Mesendoderm (in vitro differentiated cells): Measurements from ENCODE around the gene OCA2.

ENCODE experiments used
- DNase-seq: peaks from one replicate; pipeline ENCODE4 v3.0.0; 2013
- H2AK5ac ChIP-seq: 2 replicates; pipeline ENCODE4 v1.6.1; 2013; ENCODE audit warnings: low read length, inconsistent platforms
- H2BK120ac ChIP-seq: 2 replicates; pipeline ENCODE4 v1.6.1; 2013; ENCODE audit warnings: low read depth, mild to moderate bottlenecking, low read length, moderate library complexity, mixed read lengths
- H2BK15ac ChIP-seq: replicated peaks from 2 replicates; pipeline ENCODE4 v1.6.1; 2013; ENCODE audit warnings: low read depth, mild to moderate bottlenecking, moderate library complexity
- H2BK5ac ChIP-seq: 2 replicates; pipeline ENCODE4 v1.6.1; 2013; ENCODE audit warnings: low read length, inconsistent platforms
- H3K18ac ChIP-seq: 2 replicates; pipeline ENCODE4 v1.6.1; 2013; ENCODE audit warnings: mild to moderate bottlenecking, low read length, mixed read lengths
- H3K23ac ChIP-seq: one replicate; pipeline ENCODE4 v1.6.1; 2013; ENCODE audit warnings: low read length
- H3K27ac ChIP-seq: 2 replicates; pipeline ENCODE4 v1.5.1; 2013; ENCODE audit warnings: low read depth, mild to moderate bottlenecking, inconsistent platforms, low read length, moderate library complexity
- H3K27me3 ChIP-seq: 2 replicates; pipeline ENCODE4 v1.6.1; 2013; ENCODE audit warnings: low read length, control low read depth, mild to moderate bottlenecking, inconsistent platforms; ENCODE audit not compliant: insufficient read depth, poor library complexity
- H3K36me3 ChIP-seq: 2 replicates; pipeline ENCODE4 v1.6.1; 2013; ENCODE audit warnings: low read length, inconsistent platforms; ENCODE audit not compliant: control insufficient read depth, insufficient read depth
- H3K4ac ChIP-seq: one replicate; pipeline ENCODE4 v1.6.1; 2013; ENCODE audit warnings: low read depth, mild to moderate bottlenecking, low read length, moderate library complexity
- H3K4me1 ChIP-seq: 2 replicates; pipeline ENCODE4 v1.6.1; 2013; ENCODE audit warnings: low read depth, low read length, inconsistent platforms; ENCODE audit not compliant: control insufficient read depth
- H3K4me2 ChIP-seq: 2 replicates; pipeline ENCODE4 v1.6.1; 2013; ENCODE audit warnings: low read length
- H3K4me3 ChIP-seq: 2 replicates; pipeline ENCODE4 v1.5.1; 2013; ENCODE audit warnings: mild to moderate bottlenecking, low read length
- H3K56ac ChIP-seq: one replicate; pipeline ENCODE4 v1.6.1; 2013; ENCODE audit warnings: low read length
- H3K79me1 ChIP-seq: 2 replicates; pipeline ENCODE4 v1.6.1; 2013; ENCODE audit warnings: low read length, inconsistent platforms
- H3K79me2 ChIP-seq: 2 replicates; pipeline ENCODE4 v1.6.1; 2013; ENCODE audit warnings: mild to moderate bottlenecking, low read length; ENCODE audit not compliant: control insufficient read depth, insufficient read depth
- H3K9ac ChIP-seq: 2 replicates; pipeline ENCODE4 v1.6.1; 2013; ENCODE audit warnings: low read length, inconsistent platforms
- H4K5ac ChIP-seq: one replicate; pipeline ENCODE4 v1.6.1; 2013; ENCODE audit warnings: low read length
- H4K8ac ChIP-seq: one replicate; pipeline ENCODE4 v1.6.1; 2013; ENCODE audit warnings: low read depth, mild to moderate bottlenecking, control low read depth, low read length, moderate library complexity
- WGBS: extraction: QIAGEN DNeasy Blood & Tissue Kit; methylation state at CpG from one replicate; pipeline ENCODE4 v1.1.7; 2013; ENCODE audit warnings: low lambda C conversion rate, missing lambda C conversion rate; ENCODE audit not compliant: insufficient coverage; ENCODE audit errors: extremely low coverage; 5-methylcytosine and 5-hydroxymethylcytosine counted together

OCA2 gene

DNA sequence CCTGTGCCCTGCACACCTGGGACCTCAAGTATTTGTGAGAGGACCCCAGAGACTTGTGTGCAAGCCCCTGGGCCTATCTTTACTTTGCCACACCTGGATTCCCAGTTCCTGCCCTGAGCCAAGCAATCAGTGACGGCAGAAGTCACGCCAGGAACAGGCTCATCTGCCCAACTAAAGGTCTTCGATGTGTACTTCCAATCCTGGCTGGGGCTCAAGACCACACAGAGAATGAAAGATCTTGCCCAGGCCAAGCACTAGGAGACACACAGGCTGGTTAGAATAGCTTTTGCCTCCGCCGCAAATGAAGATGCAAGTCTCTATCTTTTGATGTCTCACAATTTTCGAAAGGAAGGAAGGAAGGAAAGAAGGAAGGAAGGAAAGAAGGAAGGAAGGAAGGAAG, 228.8 kb downstream of the OCA2 start:
- no peak overlapping the region for H3K27ac ChIP-seq
- H3K4me2 ChIP-seq: no peak overlapping the region
- no peak overlapping the region for H3K4ac ChIP-seq
- no peak overlapping the region for H3K23ac ChIP-seq
- no peak overlapping the region for H3K9ac ChIP-seq
- no peaks in the 10 kb centered on the region for H3K4me1 ChIP-seq
- no CpG with 5 or more reads among the region's 6 CpGs for WGBS
- DNase-seq: no peak
- no peak overlapping the region for H3K4me3 ChIP-seq
- H3K18ac ChIP-seq: no peak overlapping the region
- H3K36me3 ChIP-seq: no peaks in the 10 kb centered on the region
- H2BK5ac ChIP-seq: no peak overlapping the region
- H3K56ac ChIP-seq: no peak overlapping the region
- H3K79me2 ChIP-seq: no peaks in the 10 kb centered on the region
- no peaks in the 10 kb centered on the region for H3K27me3 ChIP-seq
- no peak overlapping the region for H2BK15ac ChIP-seq
- H2AK5ac ChIP-seq: no peak overlapping the region
- H3K79me1 ChIP-seq: no peaks in the 10 kb centered on the region
- no peak overlapping the region for H4K5ac ChIP-seq
- no peak overlapping the region for H2BK120ac ChIP-seq
- no peak overlapping the region for H4K8ac ChIP-seq

DNA sequence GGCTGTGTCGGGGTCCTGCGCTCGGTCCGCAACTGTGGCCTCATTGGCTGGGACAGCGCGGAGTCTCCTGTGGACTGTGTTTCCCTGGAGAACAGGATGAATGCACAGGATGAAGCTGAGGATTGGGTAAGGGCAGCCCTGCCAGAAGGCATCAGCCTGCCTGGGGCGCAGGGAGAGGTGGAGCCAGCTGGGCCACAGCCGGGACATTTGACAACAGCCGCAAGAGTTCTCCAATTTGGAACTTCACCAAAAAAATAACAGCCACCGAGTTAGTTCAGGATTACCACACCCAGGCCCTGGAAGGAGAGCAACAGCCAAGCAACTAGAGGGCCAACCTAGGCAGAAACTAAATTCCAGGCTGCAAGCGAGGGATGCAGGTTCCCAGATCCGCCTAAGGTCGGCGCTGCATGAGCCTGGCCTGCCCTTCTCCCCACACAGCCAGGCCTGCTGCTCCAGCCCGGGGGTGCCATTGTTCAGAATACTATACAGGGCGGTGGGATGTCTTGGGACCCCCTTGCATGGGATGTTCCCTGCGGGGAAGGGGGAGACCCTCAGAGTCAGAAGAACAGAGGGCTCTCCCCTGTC, 229.3 kb downstream of the OCA2 start:
- Histone ChIP-seq H2BK120ac (no peak overlapping the region), H2BK15ac (no peak overlapping the region), H3K4me3 (no peak overlapping the region), H3K79me1 (no peaks in the 10 kb centered on the region), H3K79me2 (no peaks in the 10 kb centered on the region), H3K18ac (no peak overlapping the region), H3K9ac (no peak overlapping the region), H3K23ac (no peak overlapping the region), H3K4ac (no peak overlapping the region), H3K4me1 (no peaks in the 10 kb centered on the region), H2AK5ac (no peak overlapping the region), H3K27ac (no peak overlapping the region), H4K8ac (no peak overlapping the region), H4K5ac (no peak overlapping the region), H3K27me3 (no peaks in the 10 kb centered on the region), H3K36me3 (no peaks in the 10 kb centered on the region), H3K4me2 (no peak overlapping the region), H2BK5ac (no peak overlapping the region), H3K56ac (no peak overlapping the region)
- WGBS: no CpG with 5 or more reads among the region's 17 CpGs
- DNase-seq: no peak

DNA sequence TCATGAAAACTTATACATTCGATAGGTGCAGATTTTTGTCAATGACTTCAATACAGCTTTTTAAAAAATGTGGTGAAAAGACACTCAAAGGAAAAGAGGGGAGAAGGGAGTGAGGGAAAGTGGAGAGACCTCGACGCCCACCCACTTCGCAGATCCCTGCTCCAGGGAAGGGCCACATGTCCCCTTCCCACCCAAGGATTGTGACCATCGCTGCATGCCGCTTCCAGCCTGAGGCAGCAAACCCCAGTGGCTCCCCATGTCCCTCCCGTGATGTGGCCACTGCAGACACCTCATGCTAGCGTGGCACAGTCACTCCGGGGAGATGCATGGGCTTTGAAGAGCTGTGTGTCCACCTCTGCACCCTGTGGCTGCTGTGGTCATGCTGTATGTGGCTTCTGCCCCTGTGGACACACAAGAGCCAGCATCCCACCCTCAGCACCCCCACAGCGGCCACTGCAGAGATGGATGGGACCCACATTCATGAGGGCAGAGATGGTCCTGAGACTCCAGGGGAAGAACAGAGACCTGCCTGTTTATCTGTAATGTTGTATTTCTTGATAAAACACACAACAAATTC, 230.2 kb downstream of the OCA2 start:
- Histone ChIP-seq H4K8ac (no peak overlapping the region), H4K5ac (no peak overlapping the region), H3K27me3 (no peaks in the 10 kb centered on the region), H3K18ac (no peak overlapping the region), H3K36me3 (no peaks in the 10 kb centered on the region), H3K9ac (no peak overlapping the region), H3K4me2 (no peak overlapping the region), H3K4me1 (no peaks in the 10 kb centered on the region), H3K4me3 (no peak overlapping the region), H2BK120ac (no peak overlapping the region), H2AK5ac (no peak overlapping the region), H3K27ac (no peak overlapping the region), H2BK15ac (no peak overlapping the region), H3K56ac (no peak overlapping the region), H3K4ac (no peak overlapping the region), H3K23ac (no peak overlapping the region), H2BK5ac (no peak overlapping the region), H3K79me2 (no peaks in the 10 kb centered on the region), H3K79me1 (no peaks in the 10 kb centered on the region)
- no peak for DNase-seq
- no CpG with 5 or more reads among the region's 10 CpGs for WGBS

DNA sequence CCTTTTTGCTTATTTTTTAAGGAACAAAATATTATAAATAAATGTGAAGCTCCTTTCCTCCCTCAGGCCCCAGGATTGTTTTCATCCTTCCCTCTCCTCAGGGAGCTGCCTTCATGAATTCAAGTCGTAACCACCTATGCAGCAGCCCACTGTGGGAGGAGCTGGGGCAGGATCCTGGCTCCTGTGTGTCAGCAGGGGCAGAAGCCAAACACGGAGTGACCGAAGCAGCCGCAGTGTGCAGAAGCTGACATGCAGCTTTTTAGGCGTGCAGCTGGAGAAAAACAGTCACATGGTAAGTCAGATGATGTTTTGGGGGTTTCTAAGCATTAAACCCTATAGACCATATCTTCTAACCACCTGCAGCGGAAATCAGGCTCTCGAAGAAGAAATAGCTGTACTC, 231.3 kb downstream of the OCA2 start:
- no peaks in the 10 kb centered on the region for H3K27me3 ChIP-seq
- H3K23ac ChIP-seq: no peak overlapping the region
- no peak overlapping the region for H4K8ac ChIP-seq
- no peak overlapping the region for H3K18ac ChIP-seq
- no peak overlapping the region for H3K56ac ChIP-seq
- H2BK120ac ChIP-seq: no peak overlapping the region
- H3K9ac ChIP-seq: no peak overlapping the region
- no peak overlapping the region for H3K4ac ChIP-seq
- H3K4me1 ChIP-seq: no peaks in the 10 kb centered on the region
- no peaks in the 10 kb centered on the region for H3K36me3 ChIP-seq
- H2BK5ac ChIP-seq: no peak overlapping the region
- no peak for DNase-seq
- no peaks in the 10 kb centered on the region for H3K79me1 ChIP-seq
- no CpG with 5 or more reads among the region's 7 CpGs for WGBS
- H3K27ac ChIP-seq: no peak overlapping the region
- no peak overlapping the region for H4K5ac ChIP-seq
- no peak overlapping the region for H2AK5ac ChIP-seq
- H3K79me2 ChIP-seq: no peaks in the 10 kb centered on the region
- no peak overlapping the region for H2BK15ac ChIP-seq
- H3K4me3 ChIP-seq: no peak overlapping the region
- H3K4me2 ChIP-seq: no peak overlapping the region

DNA sequence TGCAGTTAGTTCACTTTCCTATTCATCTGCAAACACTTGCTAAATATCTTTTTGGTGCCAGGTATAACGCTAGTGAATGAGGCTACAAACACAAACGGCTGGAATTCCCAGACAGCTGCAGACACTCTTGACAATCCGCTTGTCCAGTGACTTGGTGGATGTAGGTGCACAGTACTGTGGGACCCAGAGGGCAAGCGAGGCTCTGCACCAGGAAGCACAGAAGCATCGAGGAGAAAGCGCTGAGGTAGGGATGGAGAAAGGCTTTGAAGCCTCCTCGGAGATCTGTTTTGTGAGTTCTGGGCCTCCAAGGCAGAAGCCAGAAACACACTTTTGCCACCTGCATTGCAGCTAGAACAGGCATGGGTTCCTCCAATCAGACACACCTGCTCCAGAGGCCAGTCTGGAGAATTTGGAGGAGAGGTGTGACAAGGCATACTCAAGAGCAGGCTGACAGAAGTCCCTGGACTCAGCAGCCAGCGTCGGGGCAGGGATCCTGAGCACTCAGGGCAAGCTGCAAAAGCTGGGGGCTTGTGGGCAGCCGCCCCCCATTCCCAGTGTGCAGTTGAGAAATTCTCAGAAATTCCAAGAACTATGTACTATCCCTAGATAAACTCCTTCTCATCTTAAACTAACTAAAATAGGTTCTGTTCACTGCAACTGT, 232.5 kb downstream of the OCA2 start:
- Histone ChIP-seq H3K18ac (no peak overlapping the region), H2BK15ac (no peak overlapping the region), H4K5ac (no peak overlapping the region), H3K27ac (no peak overlapping the region), H2AK5ac (no peak overlapping the region), H3K23ac (no peak overlapping the region), H3K56ac (no peak overlapping the region), H4K8ac (no peak overlapping the region), H2BK120ac (no peak overlapping the region), H3K79me1 (no peaks in the 10 kb centered on the region), H3K79me2 (no peaks in the 10 kb centered on the region), H3K4me3 (no peak overlapping the region), H3K36me3 (no peaks in the 10 kb centered on the region), H3K4ac (no peak overlapping the region), H3K27me3 (no peaks in the 10 kb centered on the region), H3K9ac (no peak overlapping the region), H2BK5ac (no peak overlapping the region), H3K4me1 (no peaks in the 10 kb centered on the region), H3K4me2 (no peak overlapping the region)
- WGBS: no CpG with 5 or more reads among the region's 10 CpGs
- DNase-seq: no peak
